Neuron (in vitro differentiated cells): ENCODE results near the gene CDH18.

ENCODE experiments used
- H2AFZ ChIP-seq: one replicate; pipeline ENCODE4 v1.6.1; 2013; ENCODE audit warnings: low read depth, mild to moderate bottlenecking, inconsistent platforms, low read length, moderate library complexity
- H3K27me3 ChIP-seq: one replicate; pipeline ENCODE4 v1.6.1; 2013; ENCODE audit warnings: low read length; ENCODE audit not compliant: insufficient read depth
- H3K36me3 ChIP-seq: one replicate; pipeline ENCODE4 v1.6.1; 2013; ENCODE audit warnings: low read length; ENCODE audit not compliant: insufficient read depth
- H3K4me1 ChIP-seq: one replicate; pipeline ENCODE4 v1.6.1; 2013; ENCODE audit warnings: low read length; ENCODE audit not compliant: insufficient read depth
- H3K4me3 ChIP-seq: 2 replicates; pipeline ENCODE4 v1.5.1; 2013; ENCODE audit warnings: mild to moderate bottlenecking, low read length, moderate library complexity
- H3K9me3 ChIP-seq: one replicate; pipeline ENCODE4 v1.6.1; 2013; ENCODE audit warnings: low read length

The CDH18 gene, protein sequence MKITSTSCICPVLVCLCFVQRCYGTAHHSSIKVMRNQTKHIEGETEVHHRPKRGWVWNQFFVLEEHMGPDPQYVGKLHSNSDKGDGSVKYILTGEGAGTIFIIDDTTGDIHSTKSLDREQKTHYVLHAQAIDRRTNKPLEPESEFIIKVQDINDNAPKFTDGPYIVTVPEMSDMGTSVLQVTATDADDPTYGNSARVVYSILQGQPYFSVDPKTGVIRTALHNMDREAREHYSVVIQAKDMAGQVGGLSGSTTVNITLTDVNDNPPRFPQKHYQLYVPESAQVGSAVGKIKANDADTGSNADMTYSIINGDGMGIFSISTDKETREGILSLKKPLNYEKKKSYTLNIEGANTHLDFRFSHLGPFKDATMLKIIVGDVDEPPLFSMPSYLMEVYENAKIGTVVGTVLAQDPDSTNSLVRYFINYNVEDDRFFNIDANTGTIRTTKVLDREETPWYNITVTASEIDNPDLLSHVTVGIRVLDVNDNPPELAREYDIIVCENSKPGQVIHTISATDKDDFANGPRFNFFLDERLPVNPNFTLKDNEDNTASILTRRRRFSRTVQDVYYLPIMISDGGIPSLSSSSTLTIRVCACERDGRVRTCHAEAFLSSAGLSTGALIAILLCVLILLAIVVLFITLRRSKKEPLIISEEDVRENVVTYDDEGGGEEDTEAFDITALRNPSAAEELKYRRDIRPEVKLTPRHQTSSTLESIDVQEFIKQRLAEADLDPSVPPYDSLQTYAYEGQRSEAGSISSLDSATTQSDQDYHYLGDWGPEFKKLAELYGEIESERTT

DNA sequence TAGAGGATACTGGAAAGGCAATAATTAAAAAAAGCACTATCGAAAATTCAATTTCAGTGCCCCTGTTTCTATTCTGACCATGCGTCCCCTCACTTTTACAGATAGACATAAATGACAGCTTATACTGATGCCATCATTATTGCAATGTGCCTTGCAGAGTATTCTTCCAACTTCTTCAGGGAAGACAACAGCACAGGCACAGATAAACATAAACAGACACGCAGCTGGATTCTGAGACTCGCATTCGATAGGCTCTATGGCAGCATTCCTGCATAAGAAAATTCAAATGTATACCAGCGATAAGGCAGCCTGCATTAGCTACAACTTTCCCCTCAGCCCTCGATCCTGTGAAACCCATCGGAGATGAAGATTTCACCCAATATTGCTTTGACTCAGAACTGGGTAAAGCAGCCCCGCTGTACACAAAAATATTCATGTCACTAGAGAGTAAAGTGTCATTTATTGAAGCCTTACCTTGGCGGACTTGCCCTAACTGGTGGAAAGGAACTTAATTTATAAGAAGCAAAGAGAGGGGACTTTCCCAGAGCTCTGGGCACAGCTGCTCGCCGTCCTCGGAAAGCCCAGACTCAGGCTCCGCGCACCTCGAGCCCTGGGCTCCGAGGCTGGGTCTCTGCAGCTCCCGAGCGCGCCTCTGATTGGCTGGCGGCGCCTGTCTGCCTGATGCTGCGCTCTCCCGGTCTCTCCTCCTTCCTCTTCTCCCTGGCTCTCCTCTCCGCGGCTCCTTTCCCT lies at the start of gene CDH18:
CDH18 (minus strand) TSS at position 589 of the 750 bp plus-strand sequence. CDS start 149,214 bp downstream, outside the sequence.
- peaks cover 15% of the 10 kb centered on the region for H3K27me3 ChIP-seq
- no peaks in the 10 kb centered on the region for H3K36me3 ChIP-seq
- peak within 1 kb of the TSS; percentile 68 for H2AFZ ChIP-seq
- peaks cover 8% of the 10 kb centered on the region for H3K4me1 ChIP-seq
- peak within 1 kb of the TSS; percentile 44 for H3K4me3 ChIP-seq
- no peaks in the 10 kb centered on the region for H3K9me3 ChIP-seq

DNA sequence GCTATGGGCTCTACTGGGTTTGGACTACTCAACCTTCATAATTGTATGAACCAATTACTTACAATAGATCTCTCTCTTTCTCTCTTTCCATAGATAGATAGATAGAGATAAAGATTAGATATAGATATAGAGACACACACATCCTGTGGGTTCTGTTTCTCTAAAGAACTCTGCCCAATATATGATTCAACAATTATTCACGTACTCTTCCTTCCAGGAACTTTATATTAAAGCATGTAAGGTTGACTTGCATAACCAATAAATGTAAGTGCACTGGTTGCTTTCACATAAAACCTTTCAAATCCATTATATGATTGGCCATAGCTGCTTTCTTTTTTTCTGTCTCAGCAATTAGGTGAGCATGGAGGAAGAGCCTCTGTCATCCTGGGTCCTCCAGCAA lies 46.7 kb upstream of the CDH18 start:
- no peaks in the 10 kb centered on the region for H3K4me1 ChIP-seq
- H3K9me3 ChIP-seq: no peaks in the 10 kb centered on the region
- no peak overlapping the region for H2AFZ ChIP-seq

DNA sequence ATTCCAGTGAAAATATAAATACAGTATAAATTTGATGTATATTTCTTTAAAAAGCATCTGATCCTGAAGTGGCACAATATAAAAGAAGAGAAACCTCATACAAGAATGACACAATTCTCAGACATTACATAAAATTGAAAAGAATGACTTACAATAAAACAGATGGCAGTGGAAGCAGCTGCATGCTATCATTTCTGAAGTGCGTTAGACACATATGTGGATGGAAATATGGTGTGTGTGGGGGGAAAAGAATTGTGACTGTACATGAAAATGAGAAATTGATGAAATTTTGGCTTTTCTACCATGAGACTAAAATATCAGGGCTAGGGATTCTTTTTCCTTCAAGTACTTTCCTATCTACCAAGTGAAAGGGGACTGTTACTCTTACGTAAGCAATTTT lies 45.9 kb upstream of the CDH18 start:
- H3K36me3 ChIP-seq: no peaks in the 10 kb centered on the region
- H3K9me3 ChIP-seq: no peaks in the 10 kb centered on the region
- no peak overlapping the region for H2AFZ ChIP-seq
- H3K27me3 ChIP-seq: no peaks in the 10 kb centered on the region
- H3K4me1 ChIP-seq: no peaks in the 10 kb centered on the region
- H3K4me3 ChIP-seq: no peak overlapping the region

More for the DNA sequence above, 46.7 kb upstream of the CDH18 start:
- Histone ChIP-seq H3K4me3 (no peak overlapping the region), H3K27me3 (no peaks in the 10 kb centered on the region), H3K36me3 (no peaks in the 10 kb centered on the region)

DNA sequence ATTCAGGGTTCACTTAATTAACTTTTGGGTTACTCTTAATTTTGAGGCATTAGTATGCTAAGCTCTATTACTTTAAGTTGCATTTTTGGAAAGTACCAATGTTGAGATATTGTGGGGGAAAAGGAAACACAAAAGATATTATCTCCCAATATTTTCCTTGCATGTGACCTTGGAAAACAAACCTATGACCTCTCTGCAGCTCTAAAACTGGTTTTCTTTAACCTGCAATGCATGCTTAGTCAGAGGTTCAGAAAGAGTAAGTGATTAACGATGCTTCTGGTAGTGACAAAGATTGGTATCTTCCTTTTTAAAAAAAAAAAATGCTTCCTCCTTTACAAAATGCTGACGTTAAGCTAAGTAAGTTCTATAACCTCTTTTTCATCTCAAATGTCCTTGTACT lies 44.9 kb upstream of the CDH18 start:
- no peak overlapping the region for H3K4me3 ChIP-seq
- no peaks in the 10 kb centered on the region for H3K27me3 ChIP-seq
- H3K4me1 ChIP-seq: no peaks in the 10 kb centered on the region
- no peaks in the 10 kb centered on the region for H3K9me3 ChIP-seq
- H3K36me3 ChIP-seq: no peaks in the 10 kb centered on the region
- H2AFZ ChIP-seq: no peak overlapping the region

DNA sequence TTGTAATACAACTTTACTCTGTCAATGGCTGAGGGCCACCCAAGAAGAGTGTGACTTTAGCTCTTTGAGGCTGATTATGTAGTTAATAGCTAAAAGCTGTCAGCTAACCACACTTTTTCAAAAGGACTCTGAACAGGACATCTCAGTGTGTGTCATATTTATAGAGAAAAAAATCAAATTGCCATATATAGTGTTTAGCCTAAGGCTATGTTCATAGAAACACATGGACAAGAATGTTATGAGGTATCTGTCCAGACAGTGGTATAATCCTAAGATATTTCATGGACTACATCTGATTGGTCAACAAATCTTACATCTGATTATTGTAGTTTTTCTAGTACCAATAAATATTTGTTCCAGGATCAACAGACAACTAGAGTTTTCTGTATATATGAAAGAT lies 42.1 kb upstream of the CDH18 start:
- Histone ChIP-seq H3K9me3 (no peaks in the 10 kb centered on the region), H3K4me1 (no peaks in the 10 kb centered on the region), H3K4me3 (no peak overlapping the region), H3K36me3 (no peaks in the 10 kb centered on the region), H3K27me3 (no peaks in the 10 kb centered on the region), H2AFZ (no peak overlapping the region)

DNA sequence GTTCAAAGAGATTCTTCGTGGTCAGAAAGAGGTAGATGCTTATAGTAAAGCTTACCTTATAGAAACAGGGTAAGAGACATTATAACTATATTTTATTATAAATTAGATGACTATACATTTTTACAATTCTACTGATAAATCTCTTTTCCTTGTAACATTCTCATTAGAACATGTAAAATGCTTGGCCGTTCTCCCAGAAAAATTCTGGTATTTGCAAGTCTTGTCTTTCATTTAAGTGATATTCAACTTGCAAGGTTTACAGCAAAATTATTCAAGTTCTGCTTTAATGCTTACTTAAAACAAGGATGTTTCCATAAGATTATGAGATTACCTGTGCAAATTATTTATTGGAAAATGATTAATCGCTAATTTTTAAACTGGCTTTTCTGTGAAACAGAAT lies 41.3 kb upstream of the CDH18 start:
- Histone ChIP-seq H3K4me1 (no peaks in the 10 kb centered on the region), H2AFZ (no peak overlapping the region)

DNA sequence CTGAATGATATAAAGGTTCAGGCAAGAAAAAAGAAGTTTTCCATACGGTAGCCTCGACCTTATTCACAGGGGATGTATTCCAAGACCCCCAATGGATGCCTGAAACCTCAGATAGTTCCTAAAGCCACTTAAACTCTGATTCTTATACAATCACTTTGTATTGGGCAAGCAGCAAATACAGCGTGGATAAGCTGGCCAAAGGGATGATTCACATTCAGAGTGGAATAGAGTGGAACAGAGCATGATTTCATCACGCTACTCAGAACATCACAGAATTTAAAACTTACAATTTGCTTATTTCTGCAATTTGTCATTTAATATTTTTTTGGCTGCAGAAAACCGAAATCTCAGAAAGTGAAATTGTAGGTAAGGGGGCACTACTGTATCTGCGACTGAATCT lies 40.5 kb upstream of the CDH18 start:
- Histone ChIP-seq H3K4me1 (no peaks in the 10 kb centered on the region), H3K27me3 (no peaks in the 10 kb centered on the region), H3K36me3 (no peaks in the 10 kb centered on the region), H3K4me3 (no peak overlapping the region), H2AFZ (no peak overlapping the region), H3K9me3 (no peaks in the 10 kb centered on the region)

More for the DNA sequence above, 41.3 kb upstream of the CDH18 start:
- Histone ChIP-seq H3K9me3 (no peaks in the 10 kb centered on the region), H3K36me3 (no peaks in the 10 kb centered on the region), H3K4me3 (no peak overlapping the region), H3K27me3 (no peaks in the 10 kb centered on the region)

DNA sequence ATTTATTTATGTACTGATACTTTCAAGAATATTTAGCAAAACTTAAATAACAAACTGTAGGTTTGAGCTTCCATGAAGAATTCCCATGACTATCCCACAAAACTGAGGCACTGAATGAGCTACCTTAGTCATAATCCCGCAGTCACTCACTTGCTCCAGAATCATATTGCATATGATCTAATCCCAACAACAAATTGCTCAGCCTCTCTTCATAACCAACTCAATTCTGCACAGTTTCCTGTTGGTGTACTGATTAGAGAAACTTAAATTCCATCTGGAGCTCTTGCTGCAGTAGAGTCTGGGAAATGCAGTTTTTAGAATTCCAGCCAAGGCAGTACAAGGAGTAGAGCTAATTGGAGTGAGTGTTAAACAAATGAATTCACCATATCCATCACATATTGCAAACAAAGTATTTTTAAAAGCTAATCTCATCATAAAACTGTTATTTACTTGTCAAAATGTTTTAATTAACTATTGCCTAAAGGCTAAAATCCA lies 35.7 kb upstream of the CDH18 start:
- Histone ChIP-seq H3K36me3 (no peaks in the 10 kb centered on the region), H2AFZ (no peak overlapping the region), H3K4me3 (no peak overlapping the region), H3K9me3 (no peaks in the 10 kb centered on the region), H3K27me3 (no peaks in the 10 kb centered on the region), H3K4me1 (no peaks in the 10 kb centered on the region)

DNA sequence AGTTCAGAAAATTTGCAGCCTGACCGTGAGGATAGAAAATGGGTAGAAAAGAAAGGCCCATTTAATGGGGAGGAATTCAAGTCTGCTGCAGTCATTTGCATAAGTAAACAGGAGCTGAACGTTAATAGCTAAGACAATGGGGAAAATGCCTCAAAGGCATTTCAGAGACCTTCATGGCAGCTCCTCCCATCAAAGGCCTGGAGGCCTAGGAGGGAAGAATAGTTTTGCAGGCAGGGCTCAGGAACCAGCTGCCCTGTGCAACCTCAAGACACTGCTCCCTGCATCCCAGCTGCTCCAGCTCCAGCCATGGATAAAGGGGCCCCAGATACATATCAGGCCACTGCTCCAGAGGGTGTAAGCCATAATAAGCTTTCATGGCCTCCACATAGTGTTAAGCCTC lies 32.2 kb upstream of the CDH18 start:
- Histone ChIP-seq H2AFZ (no peak overlapping the region), H3K9me3 (no peaks in the 10 kb centered on the region), H3K4me1 (no peaks in the 10 kb centered on the region), H3K4me3 (no peak overlapping the region), H3K36me3 (no peaks in the 10 kb centered on the region), H3K27me3 (no peaks in the 10 kb centered on the region)

DNA sequence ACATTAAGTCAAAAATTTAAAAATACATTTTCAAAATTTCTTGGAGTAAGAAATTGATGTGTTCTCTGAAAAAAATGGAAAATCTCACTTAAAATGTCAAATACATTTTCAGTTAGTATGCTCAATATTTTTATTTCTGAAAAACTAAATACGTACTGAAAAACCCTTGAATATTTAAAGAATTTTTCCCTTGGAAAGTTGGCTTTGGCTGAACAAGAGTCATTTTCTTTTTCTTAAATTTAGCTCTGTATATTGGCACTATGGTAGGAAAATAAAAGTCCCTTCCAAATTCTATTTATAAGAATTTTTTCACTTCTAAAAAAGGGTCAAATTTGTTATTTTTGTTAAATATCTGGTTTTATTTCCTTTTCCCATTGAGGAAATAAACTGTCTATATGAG lies 29.0 kb upstream of the CDH18 start:
- Histone ChIP-seq H3K4me1 (no peaks in the 10 kb centered on the region), H3K9me3 (no peaks in the 10 kb centered on the region), H3K4me3 (no peak overlapping the region), H2AFZ (no peak overlapping the region), H3K36me3 (no peaks in the 10 kb centered on the region), H3K27me3 (no peaks in the 10 kb centered on the region)

DNA sequence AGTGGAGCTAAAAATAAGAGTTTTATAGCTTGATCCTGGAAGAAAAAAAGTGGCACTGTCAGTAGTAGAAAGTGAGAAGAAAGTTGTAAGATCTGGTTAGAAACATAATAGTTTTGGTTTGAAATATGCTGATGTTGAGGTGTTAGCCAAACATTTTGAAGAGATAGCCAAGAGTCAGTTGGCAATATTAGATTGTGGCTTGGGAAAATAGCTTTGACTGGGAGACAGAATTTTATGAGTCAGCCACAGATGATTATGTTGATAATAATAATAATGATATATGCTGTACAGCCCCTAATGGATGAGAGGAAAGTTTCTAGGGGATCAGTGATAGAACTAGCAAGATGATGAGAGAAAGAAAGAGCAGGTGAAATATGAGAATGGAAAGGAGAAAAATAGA lies 12.4 kb upstream of the CDH18 start:
- Histone ChIP-seq H3K27me3 (no peaks in the 10 kb centered on the region), H3K36me3 (no peaks in the 10 kb centered on the region), H3K4me3 (no peak overlapping the region), H3K4me1 (no peaks in the 10 kb centered on the region), H2AFZ (no peak overlapping the region), H3K9me3 (no peaks in the 10 kb centered on the region)

DNA sequence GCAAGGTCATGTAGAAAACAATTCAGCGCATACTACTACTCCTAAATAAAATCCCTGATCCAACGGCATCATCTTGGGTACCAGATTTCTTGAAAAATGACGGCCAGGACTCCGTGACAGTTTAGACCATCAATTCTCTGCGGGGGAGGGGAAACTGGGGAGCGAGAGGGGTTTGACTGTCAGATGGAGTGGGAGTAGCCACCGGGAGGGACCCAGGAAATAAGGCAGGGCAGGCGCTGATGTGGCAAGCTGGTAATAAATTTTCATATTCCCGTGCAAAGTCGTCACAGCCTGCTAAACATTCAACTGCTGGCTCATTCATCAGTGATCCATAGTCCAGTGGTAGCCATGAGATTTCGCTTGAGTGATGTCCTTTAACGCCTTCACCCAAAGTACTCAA lies 457 bp upstream of the CDH18 start:
- Histone ChIP-seq H3K4me3 (peak overlapping the region; percentile 44), H3K9me3 (no peaks in the 10 kb centered on the region), H3K36me3 (no peaks in the 10 kb centered on the region), H3K27me3 (peaks cover 15% of the 10 kb centered on the region), H2AFZ (peak overlapping the region; percentile 68), H3K4me1 (peaks cover 8% of the 10 kb centered on the region)

DNA sequence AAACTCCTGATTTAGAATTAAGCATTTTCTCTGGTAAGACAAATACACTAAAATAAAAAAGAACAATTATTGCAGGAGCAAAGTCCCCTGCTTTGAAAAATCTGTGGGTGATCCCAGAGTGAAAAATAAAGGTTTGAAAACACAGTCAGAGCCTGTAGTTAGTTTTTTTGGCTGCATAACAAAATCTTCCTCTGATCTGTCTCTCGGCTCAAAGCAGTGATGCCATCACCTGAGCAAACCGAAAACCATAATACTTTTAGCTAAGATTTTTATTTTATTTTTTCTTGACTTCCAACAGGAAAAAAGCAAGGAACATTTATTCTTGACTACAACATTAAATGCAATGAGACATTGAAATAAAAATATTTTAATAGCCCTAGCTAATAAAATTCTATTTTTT lies 1.2 kb downstream of the CDH18 start:
- Histone ChIP-seq H3K4me3 (no peak overlapping the region), H3K36me3 (no peaks in the 10 kb centered on the region), H2AFZ (no peak overlapping the region), H3K9me3 (no peaks in the 10 kb centered on the region), H3K4me1 (peaks cover 8% of the 10 kb centered on the region), H3K27me3 (peaks cover 15% of the 10 kb centered on the region)
